Breast epithelium (tissue), 4 donors: ENCODE measurements around the gene LDLRAD4. TPM values are rescaled to one million over a fixed set of nuclear protein-coding genes. Genes with fewer than 3 reads are reported as not detected.

ENCODE experiments used
- DNase-seq, 2 donors: peaks; one replicate each; pipeline ENCODE4 v3.0.0-alpha.2; 2019; ENCODE audit warnings: low spot score in 2 of 2
- H3K27ac ChIP-seq, 2 donors: fragments of 200-600 bp; sonication (generic) in 1 of 2; one replicate each; pipeline ENCODE4 v1.5.1; 2016 to 2019; ENCODE audit warnings: mild to moderate bottlenecking in 1 of 2
- H3K27me3 ChIP-seq, 2 donors: fragments of 200-600 bp; sonication (generic) in 1 of 2; one replicate each; pipeline versions ENCODE4 v1.5.1 to v1.6.0; 2017 to 2019; ENCODE audit warnings: control low read depth in 1 of 2, mild to moderate bottlenecking in 1 of 2
- H3K36me3 ChIP-seq: fragments of 200-600 bp; one replicate; pipeline ENCODE4 v1.5.1; 2019
- H3K4me1 ChIP-seq, 2 donors: fragments of 200-600 bp; sonication (generic); one replicate each; pipeline ENCODE4 v1.5.1; 2016 to 2019; ENCODE audit warnings: control low read depth in 1 of 2
- H3K4me3 ChIP-seq, 3 donors: fragments of 200-600 bp; sonication (generic); 1 replicate in 2 of 3; 2 replicates in 1 of 3; pipeline ENCODE4 v1.5.1; 2016 to 2019; ENCODE audit warnings: mild to moderate bottlenecking in 3 of 3, moderate library complexity in 2 of 3
- H3K9me3 ChIP-seq, 2 donors: fragments of 200-600 bp; sonication (generic) in 1 of 2; one replicate each; pipeline ENCODE4 v1.5.1; 2016 to 2019; ENCODE audit warnings: control low read depth in 1 of 2
- POLR2A ChIP-seq: fragments of 450-650 bp; IDR thresholded peaks from one replicate; pipeline ENCODE4 v1.6.1; 2016; ENCODE audit warnings: antibody characterized with exemption, mild to moderate bottlenecking, moderate library complexity
- POLR2AphosphoS5 ChIP-seq, 3 donors: sonication (generic); formaldehyde crosslinking; IDR thresholded peaks; one replicate each; pipeline ENCODE4 v1.6.1; 2017; ENCODE audit warnings: antibody characterized with exemption in 3 of 3
- intact Hi-C: fragments of 100-400 bp; cut with DNase I; formaldehyde crosslinking; loops from one replicate; pipeline ENCODE4 v1.15.1; 2023; ENCODE audit warnings: low total_unique reads
- total RNA-seq, 3 donors: library from RNA; depleted of rRNA; stranded (reverse); fragments of >200 nt; gene quantifications; one replicate each; pipeline ENCODE4 v1.1.0, GENCODE V29; 2016
- TF ChIP-seq, protein P1 (sequence below), 3 donors: fragments of 450-650 bp; IDR thresholded peaks; one replicate each; pipeline ENCODE4 v1.5.1; 2016 to 2017; ENCODE audit warnings: antibody characterized with exemption in 3 of 3, mild to moderate bottlenecking in 3 of 3, moderate library complexity in 3 of 3

The LDLRAD4 gene
- total RNA-seq, 3 donors from 2014 or later = 28.5 to 94.3 (median 42.9) TPM

DNA sequence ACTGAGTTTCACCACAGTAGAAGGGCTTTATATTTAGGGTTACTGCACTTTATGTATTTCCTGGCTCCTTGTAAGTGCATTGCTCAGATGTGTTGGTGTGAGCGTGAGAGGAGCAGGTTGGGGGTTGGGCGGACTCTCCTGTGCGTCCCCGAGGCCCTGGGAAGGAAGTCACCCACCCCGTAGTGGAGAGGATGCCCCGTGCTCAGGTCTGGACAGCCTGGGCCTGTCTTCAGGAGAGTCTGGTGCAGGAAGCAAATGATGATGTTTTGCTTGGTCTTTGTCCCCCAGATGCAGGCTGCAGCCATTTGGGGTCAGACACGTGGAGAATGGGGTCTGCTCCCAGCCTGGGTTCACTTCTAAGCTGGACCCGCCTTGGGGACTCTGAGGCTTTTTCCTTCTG lies 182.8 kb downstream of the LDLRAD4 start:
- no peaks in the 10 kb centered on the region for H3K4me1 ChIP-seq
- no peaks in the 10 kb centered on the region for H3K27me3 ChIP-seq
- no peak overlapping the region for H3K4me3 ChIP-seq
- H3K27ac ChIP-seq = no peak overlapping the region
- TF ChIP-seq POLR2A (no peak), POLR2AphosphoS5 (IDR thresholded peaks at IDR 0.05) (no peak)
- no peaks in the 10 kb centered on the region for H3K9me3 ChIP-seq
- no peaks in the 10 kb centered on the region for H3K36me3 ChIP-seq
- DNase-seq = no peak
- intact Hi-C loops = no loop called here

- H3K4me1 ChIP-seq = no peaks in the 10 kb centered on the region
- TF ChIP-seq POLR2A (no peak), POLR2AphosphoS5 (IDR thresholded peaks at IDR 0.05) (no peak)
- TF ChIP-seq, protein P1, sequence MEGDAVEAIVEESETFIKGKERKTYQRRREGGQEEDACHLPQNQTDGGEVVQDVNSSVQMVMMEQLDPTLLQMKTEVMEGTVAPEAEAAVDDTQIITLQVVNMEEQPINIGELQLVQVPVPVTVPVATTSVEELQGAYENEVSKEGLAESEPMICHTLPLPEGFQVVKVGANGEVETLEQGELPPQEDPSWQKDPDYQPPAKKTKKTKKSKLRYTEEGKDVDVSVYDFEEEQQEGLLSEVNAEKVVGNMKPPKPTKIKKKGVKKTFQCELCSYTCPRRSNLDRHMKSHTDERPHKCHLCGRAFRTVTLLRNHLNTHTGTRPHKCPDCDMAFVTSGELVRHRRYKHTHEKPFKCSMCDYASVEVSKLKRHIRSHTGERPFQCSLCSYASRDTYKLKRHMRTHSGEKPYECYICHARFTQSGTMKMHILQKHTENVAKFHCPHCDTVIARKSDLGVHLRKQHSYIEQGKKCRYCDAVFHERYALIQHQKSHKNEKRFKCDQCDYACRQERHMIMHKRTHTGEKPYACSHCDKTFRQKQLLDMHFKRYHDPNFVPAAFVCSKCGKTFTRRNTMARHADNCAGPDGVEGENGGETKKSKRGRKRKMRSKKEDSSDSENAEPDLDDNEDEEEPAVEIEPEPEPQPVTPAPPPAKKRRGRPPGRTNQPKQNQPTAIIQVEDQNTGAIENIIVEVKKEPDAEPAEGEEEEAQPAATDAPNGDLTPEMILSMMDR (IDR thresholded peaks at IDR 0.05) = no peak
- no peak overlapping the region for H3K4me3 ChIP-seq
- no peak overlapping the region for H3K27ac ChIP-seq
- intact Hi-C loops = no loop called here
- H3K36me3 ChIP-seq = no peaks in the 10 kb centered on the region
- no peaks in the 10 kb centered on the region for H3K9me3 ChIP-seq
- H3K27me3 ChIP-seq = no peaks in the 10 kb centered on the region
- no peak for DNase-seq
Observed at GRCh38 chr18:13401826-13402225, 183.3 kb downstream of the LDLRAD4 start.

- no peak overlapping the region for H3K4me3 ChIP-seq
- intact Hi-C loops = no loop called here
- H3K36me3 ChIP-seq = no peaks in the 10 kb centered on the region
- no peak for DNase-seq
- no peaks in the 10 kb centered on the region for H3K9me3 ChIP-seq
- H3K4me1 ChIP-seq = no peaks in the 10 kb centered on the region
- no peak overlapping the region for H3K27ac ChIP-seq
- TF ChIP-seq, protein P1 (IDR thresholded peaks at IDR 0.05) = no peak
- TF ChIP-seq POLR2AphosphoS5 (IDR thresholded peaks at IDR 0.05) (no peak), POLR2A (no peak)
- H3K27me3 ChIP-seq = no peaks in the 10 kb centered on the region
Observed at GRCh38 chr18:13403786-13404549, 185.4 kb downstream of the LDLRAD4 start.

DNA sequence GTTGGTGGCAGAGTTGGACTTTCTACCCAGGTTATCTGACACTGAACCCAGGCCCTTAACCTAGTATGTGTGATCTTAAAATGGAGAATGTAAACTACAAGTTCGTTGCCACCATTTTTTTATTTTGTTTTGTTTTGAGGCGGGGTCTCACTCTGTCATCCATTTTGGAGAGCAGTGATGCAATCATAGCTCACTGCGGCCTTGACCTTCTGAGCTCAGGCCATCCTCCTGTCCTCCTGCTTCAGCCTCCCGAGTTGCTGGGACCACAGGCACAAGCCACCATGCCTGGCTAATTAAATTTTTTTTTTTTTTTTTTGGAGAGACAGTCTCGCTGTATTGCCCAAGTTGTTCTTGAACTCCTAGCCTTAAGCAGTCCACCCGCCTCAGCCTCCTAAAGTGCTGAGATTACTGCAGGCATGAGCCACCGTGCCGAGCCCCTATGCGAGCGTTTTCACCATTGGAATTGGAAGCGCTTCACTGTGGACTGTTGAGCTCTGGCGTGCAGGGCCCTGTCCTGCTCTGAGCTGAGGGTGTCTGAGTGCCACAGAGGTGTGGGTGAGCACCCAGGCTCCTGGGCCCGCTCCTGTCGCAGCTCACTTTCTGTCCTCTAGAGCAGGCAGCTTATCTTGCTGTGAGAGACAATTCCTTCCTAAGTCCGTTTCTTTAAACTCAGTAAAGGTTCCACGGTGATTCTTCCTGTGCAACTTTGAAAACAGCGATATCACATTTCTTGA lies 186.9 kb downstream of the LDLRAD4 start:
- H3K27ac ChIP-seq = no peak overlapping the region
- TF ChIP-seq POLR2A (no peak), POLR2AphosphoS5 (IDR thresholded peaks at IDR 0.05) (no peak)
- TF ChIP-seq, protein P1 (IDR thresholded peaks at IDR 0.05) = no peak
- no peaks in the 10 kb centered on the region for H3K36me3 ChIP-seq
- no peak for DNase-seq
- intact Hi-C loops = no loop called here
- no peak overlapping the region for H3K4me3 ChIP-seq
- H3K9me3 ChIP-seq = no peaks in the 10 kb centered on the region
- H3K27me3 ChIP-seq = no peaks in the 10 kb centered on the region
- no peaks in the 10 kb centered on the region for H3K4me1 ChIP-seq

DNA sequence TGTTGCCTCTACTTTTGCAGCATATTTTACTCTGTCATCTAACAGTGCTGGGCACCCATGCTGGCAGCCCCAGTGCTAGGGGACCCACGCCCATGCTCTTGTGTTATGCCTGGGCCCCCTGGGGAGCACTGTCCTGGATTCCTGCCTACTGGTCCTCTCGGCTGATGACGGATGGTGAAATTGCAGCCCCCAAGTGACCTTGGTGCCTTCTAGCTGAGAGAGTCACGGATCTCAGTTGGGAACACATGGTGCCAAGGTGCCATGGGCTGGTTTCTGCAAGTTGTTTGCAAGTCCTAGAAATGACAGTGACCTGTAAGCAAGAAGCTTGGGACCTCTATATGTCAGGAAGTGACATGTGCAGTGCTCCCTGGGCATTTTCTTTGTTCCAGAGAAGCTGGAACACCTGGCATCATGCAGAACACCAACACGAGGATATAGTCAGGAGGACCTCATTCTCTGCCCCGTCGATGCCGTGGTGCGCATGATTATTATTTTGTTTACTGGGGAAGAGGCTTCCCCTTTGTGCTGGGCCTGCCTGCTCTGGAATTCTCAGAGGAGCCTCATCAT lies 187.6 kb downstream of the LDLRAD4 start:
- Histone ChIP-seq H3K36me3 (no peaks in the 10 kb centered on the region), H3K4me1 (no peaks in the 10 kb centered on the region), H3K4me3 (no peak overlapping the region), H3K9me3 (no peaks in the 10 kb centered on the region), H3K27ac (no peak overlapping the region), H3K27me3 (no peaks in the 10 kb centered on the region)
- TF ChIP-seq, protein P1 (IDR thresholded peaks at IDR 0.05) = no peak
- no peak for TF ChIP-seq POLR2A
- no peak for TF ChIP-seq POLR2AphosphoS5 (IDR thresholded peaks at IDR 0.05)
- no peak for DNase-seq
- intact Hi-C loops = no loop called here
